ENCODE data around the gene CFAP74.

The CFAP74 gene

GRCh38 chr1:1916851-1917251 lies 86.7 kb downstream of the CFAP74 start:
- DNase-seq (ENCODE audit: low spot score), result no peak

GRCh38 chr1:1915911-1916840 lies 87.4 kb downstream of the CFAP74 start:
- DNase-seq (ENCODE audit: low spot score), result no peak

- no peak for DNase-seq (ENCODE audit: low spot score)
Observed at GRCh38 chr1:1914971-1915692, 88.5 kb downstream of the CFAP74 start, which contains the start of gene CALML6. Gene CALML6, plus strand, starts transcription at chr1:1915260. Its CDS starts 21 bp downstream, at chr1:1915281.

- no peak for DNase-seq (ENCODE audit: low spot score)
Observed at GRCh38 chr1:1914101-1914970, 89.2 kb downstream of the CFAP74 start.

- no peak for DNase-seq (ENCODE audit: low spot score)
Observed at GRCh38 chr1:1911350-1912041, 92.1 kb downstream of the CFAP74 start.

GRCh38 chr1:1910651-1911331 lies 92.8 kb downstream of the CFAP74 start:
- DNase-seq (ENCODE audit: low spot score), result no peak

- DNase-seq (ENCODE audit: low spot score), result no peak
Observed at GRCh38 chr1:1910033-1910465, 93.5 kb downstream of the CFAP74 start.

GRCh38 chr1:1908506-1908791 lies 95.1 kb downstream of the CFAP74 start:
- DNase-seq (ENCODE audit: low spot score), result no peak

- DNase-seq (ENCODE audit: low spot score), result peak; percentile 49
Observed at GRCh38 chr1:1907098-1907736, 96.4 kb downstream of the CFAP74 start.

GRCh38 chr1:1906185-1907097 lies 97.1 kb downstream of the CFAP74 start:
- DNase-seq (ENCODE audit: low spot score), result peak; percentile 78

- no peak for DNase-seq (ENCODE audit: low spot score)
Observed at GRCh38 chr1:1903224-1903623, 100.4 kb downstream of the CFAP74 start.

- no peak for DNase-seq (ENCODE audit: low spot score)
Observed at GRCh38 chr1:1901641-1902294, 101.8 kb downstream of the CFAP74 start.

GRCh38 chr1:1900883-1901640 lies 102.5 kb downstream of the CFAP74 start:
- no peak for DNase-seq (ENCODE audit: low spot score)

- no peak for DNase-seq (ENCODE audit: low spot score)
Observed at GRCh38 chr1:1899967-1900327, 103.6 kb downstream of the CFAP74 start.

- no peak for DNase-seq (ENCODE audit: low spot score)
Observed at GRCh38 chr1:1899266-1899966, 104.2 kb downstream of the CFAP74 start.

- no peak for DNase-seq (ENCODE audit: low spot score)
Observed at GRCh38 chr1:1898246-1898933, 105.2 kb downstream of the CFAP74 start.

All from LoVo (cell line).